Measurements from ENCODE around the gene HDAC8.
"Not testable (repeated sequence)": the region's sequence is repeated elsewhere in the genome, so short reads cannot be mapped to it uniquely, and the experiment has no call there.

The HDAC8 gene
- total RNA-seq = 5.9 to 8.9 (median 6.5) reads per million in 3 donors

GRCh38 chrX:72572248-72573157 is at the start of gene HDAC8:
HDAC8 (minus strand) TSS chrX:72572843; CDS start chrX:72572761, 82 bp downstream.
- DNase-seq = no peak
- Histone ChIP-seq H3K9me3 (ENCODE audit: control insufficient read depth, low read length) (no peaks in the 10 kb centered on the region), H3K36me3 (ENCODE audit: control insufficient read depth, insufficient read depth, low read length) (peaks cover 4% of the 10 kb centered on the region), H3K27me3 (replicated peaks; ENCODE audit: control insufficient read depth, insufficient read depth, low read length, poor library complexity, severe bottlenecking) (no peaks in the 10 kb centered on the region), H3K4me1 (ENCODE audit: control insufficient read depth, insufficient read depth, low read length, poor library complexity, severe bottlenecking) (no peaks in the 10 kb centered on the region), H3K27ac (ENCODE audit: insufficient read depth, low read length, poor library complexity, severe bottlenecking) (no peak within 1 kb of the TSS), H3K4me3 (ENCODE audit: insufficient read depth, low read depth, low read length, poor library complexity, severe bottlenecking) (peak within 1 kb of the TSS; percentile 71)

GRCh38 chrX:72621625-72622485 is 49.2 kb upstream of the HDAC8 start:
- Histone ChIP-seq H3K9me3 (ENCODE audit: control insufficient read depth, low read length) (no peaks in the 10 kb centered on the region), H3K27ac (ENCODE audit: insufficient read depth, low read length, poor library complexity, severe bottlenecking) (no peak overlapping the region), H3K27me3 (replicated peaks; ENCODE audit: control insufficient read depth, insufficient read depth, low read length, poor library complexity, severe bottlenecking) (no peaks in the 10 kb centered on the region), H3K36me3 (ENCODE audit: control insufficient read depth, insufficient read depth, low read length) (no peaks in the 10 kb centered on the region), H3K4me1 (ENCODE audit: control insufficient read depth, insufficient read depth, low read length, poor library complexity, severe bottlenecking) (no peaks in the 10 kb centered on the region), H3K4me3 (ENCODE audit: insufficient read depth, low read depth, low read length, poor library complexity, severe bottlenecking) (no peak overlapping the region)
- DNase-seq = no peak

- no peak for DNase-seq
- Histone ChIP-seq H3K36me3 (ENCODE audit: control insufficient read depth, insufficient read depth, low read length) (no peaks in the 10 kb centered on the region), H3K4me1 (ENCODE audit: control insufficient read depth, insufficient read depth, low read length, poor library complexity, severe bottlenecking) (no peaks in the 10 kb centered on the region), H3K4me3 (ENCODE audit: insufficient read depth, low read depth, low read length, poor library complexity, severe bottlenecking) (no peak overlapping the region), H3K27me3 (replicated peaks; ENCODE audit: control insufficient read depth, insufficient read depth, low read length, poor library complexity, severe bottlenecking) (no peaks in the 10 kb centered on the region), H3K27ac (ENCODE audit: insufficient read depth, low read length, poor library complexity, severe bottlenecking) (no peak overlapping the region), H3K9me3 (ENCODE audit: control insufficient read depth, low read length) (no peaks in the 10 kb centered on the region)
Observed at GRCh38 chrX:72621163-72621562, 48.5 kb upstream of the HDAC8 start.

GRCh38 chrX:72620550-72621145 is 48.0 kb upstream of the HDAC8 start:
- no peaks in the 10 kb centered on the region for H3K4me1 ChIP-seq (ENCODE audit: control insufficient read depth, insufficient read depth, low read length, poor library complexity, severe bottlenecking)
- DNase-seq = no peak
- no peak overlapping the region for H3K27ac ChIP-seq (ENCODE audit: insufficient read depth, low read length, poor library complexity, severe bottlenecking)
- H3K9me3 ChIP-seq (ENCODE audit: control insufficient read depth, low read length) = no peaks in the 10 kb centered on the region
- H3K27me3 ChIP-seq (replicated peaks; ENCODE audit: control insufficient read depth, insufficient read depth, low read length, poor library complexity, severe bottlenecking) = no peaks in the 10 kb centered on the region
- H3K4me3 ChIP-seq (ENCODE audit: insufficient read depth, low read depth, low read length, poor library complexity, severe bottlenecking) = no peak overlapping the region
- H3K36me3 ChIP-seq (ENCODE audit: control insufficient read depth, insufficient read depth, low read length) = no peaks in the 10 kb centered on the region

- H3K27me3 ChIP-seq (replicated peaks; ENCODE audit: control insufficient read depth, insufficient read depth, low read length, poor library complexity, severe bottlenecking) = no peaks in the 10 kb centered on the region
- H3K27ac ChIP-seq (ENCODE audit: insufficient read depth, low read length, poor library complexity, severe bottlenecking) = no peak overlapping the region
- no peaks in the 10 kb centered on the region for H3K36me3 ChIP-seq (ENCODE audit: control insufficient read depth, insufficient read depth, low read length)
- H3K4me3 ChIP-seq (ENCODE audit: insufficient read depth, low read depth, low read length, poor library complexity, severe bottlenecking) = no peak overlapping the region
- DNase-seq = no peak
- H3K4me1 ChIP-seq (ENCODE audit: control insufficient read depth, insufficient read depth, low read length, poor library complexity, severe bottlenecking) = no peaks in the 10 kb centered on the region
- H3K9me3 ChIP-seq (ENCODE audit: control insufficient read depth, low read length) = no peaks in the 10 kb centered on the region
Observed at GRCh38 chrX:72609313-72609712, 36.7 kb upstream of the HDAC8 start.

GRCh38 chrX:72604705-72605104 is 32.1 kb upstream of the HDAC8 start:
- no peak for DNase-seq
- Histone ChIP-seq H3K36me3 (ENCODE audit: control insufficient read depth, insufficient read depth, low read length) (no peaks in the 10 kb centered on the region), H3K9me3 (ENCODE audit: control insufficient read depth, low read length) (no peaks in the 10 kb centered on the region), H3K27ac (ENCODE audit: insufficient read depth, low read length, poor library complexity, severe bottlenecking) (no peak overlapping the region), H3K4me3 (ENCODE audit: insufficient read depth, low read depth, low read length, poor library complexity, severe bottlenecking) (no peak overlapping the region), H3K4me1 (ENCODE audit: control insufficient read depth, insufficient read depth, low read length, poor library complexity, severe bottlenecking) (no peaks in the 10 kb centered on the region), H3K27me3 (replicated peaks; ENCODE audit: control insufficient read depth, insufficient read depth, low read length, poor library complexity, severe bottlenecking) (no peaks in the 10 kb centered on the region)

- DNase-seq = no peak
- no peak overlapping the region for H3K27ac ChIP-seq (ENCODE audit: insufficient read depth, low read length, poor library complexity, severe bottlenecking)
- no peaks in the 10 kb centered on the region for H3K36me3 ChIP-seq (ENCODE audit: control insufficient read depth, insufficient read depth, low read length)
- H3K4me3 ChIP-seq (ENCODE audit: insufficient read depth, low read depth, low read length, poor library complexity, severe bottlenecking) = no peak overlapping the region
- H3K27me3 ChIP-seq (replicated peaks; ENCODE audit: control insufficient read depth, insufficient read depth, low read length, poor library complexity, severe bottlenecking) = no peaks in the 10 kb centered on the region
- H3K9me3 ChIP-seq (ENCODE audit: control insufficient read depth, low read length) = no peaks in the 10 kb centered on the region
- H3K4me1 ChIP-seq (ENCODE audit: control insufficient read depth, insufficient read depth, low read length, poor library complexity, severe bottlenecking) = no peaks in the 10 kb centered on the region
Observed at GRCh38 chrX:72604112-72604511, 31.5 kb upstream of the HDAC8 start.

GRCh38 chrX:72591038-72591437 is 18.4 kb upstream of the HDAC8 start:
- H3K36me3 ChIP-seq (ENCODE audit: control insufficient read depth, insufficient read depth, low read length); H3K27me3 ChIP-seq (replicated peaks; ENCODE audit: control insufficient read depth, insufficient read depth, low read length, poor library complexity, severe bottlenecking); H3K27ac ChIP-seq (ENCODE audit: insufficient read depth, low read length, poor library complexity, severe bottlenecking); H3K4me3 ChIP-seq (ENCODE audit: insufficient read depth, low read depth, low read length, poor library complexity, severe bottlenecking); DNase-seq; H3K4me1 ChIP-seq (ENCODE audit: control insufficient read depth, insufficient read depth, low read length, poor library complexity, severe bottlenecking); H3K9me3 ChIP-seq (ENCODE audit: control insufficient read depth, low read length): not testable (repeated sequence)

GRCh38 chrX:72584163-72584562 is 11.5 kb upstream of the HDAC8 start:
- DNase-seq = no peak
- H3K27ac ChIP-seq (ENCODE audit: insufficient read depth, low read length, poor library complexity, severe bottlenecking) = no peak overlapping the region
- H3K27me3 ChIP-seq (replicated peaks; ENCODE audit: control insufficient read depth, insufficient read depth, low read length, poor library complexity, severe bottlenecking) = no peaks in the 10 kb centered on the region
- no peaks in the 10 kb centered on the region for H3K36me3 ChIP-seq (ENCODE audit: control insufficient read depth, insufficient read depth, low read length)
- H3K4me3 ChIP-seq (ENCODE audit: insufficient read depth, low read depth, low read length, poor library complexity, severe bottlenecking) = no peak overlapping the region
- no peaks in the 10 kb centered on the region for H3K4me1 ChIP-seq (ENCODE audit: control insufficient read depth, insufficient read depth, low read length, poor library complexity, severe bottlenecking)
- H3K9me3 ChIP-seq (ENCODE audit: control insufficient read depth, low read length) = no peaks in the 10 kb centered on the region
